Fibroblast of gingiva (primary cell): ENCODE results near the gene IQSEC1.
"Not testable (repeated sequence)": the region's sequence is repeated elsewhere in the genome, so short reads cannot be mapped to it uniquely, and the experiment has no call there.

Experiments used
- DNase-seq: peaks from one replicate; pipeline ENCODE4 v3.0.0-alpha.2; 2011; ENCODE audit warnings: low read depth

The IQSEC1 gene

DNA sequence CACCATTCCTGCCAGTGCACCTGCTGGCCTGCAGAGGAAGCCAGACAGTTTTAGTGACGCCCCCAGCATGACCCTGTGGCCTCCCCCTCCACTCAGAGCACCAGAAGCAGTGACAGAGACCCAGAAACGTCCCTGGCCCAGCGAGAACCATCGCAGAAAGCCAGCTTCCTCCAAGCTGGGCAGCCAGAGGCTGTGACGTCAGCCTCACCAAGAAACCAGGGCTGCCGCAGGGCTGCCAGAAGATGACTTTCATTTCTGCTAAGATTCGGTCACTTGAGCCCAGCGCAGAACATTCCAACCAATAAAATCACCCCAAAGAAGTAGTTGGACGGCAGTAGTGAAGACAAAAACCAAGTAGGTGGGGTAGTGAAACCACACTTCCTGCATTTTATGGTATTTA, 202.3 kb downstream of the IQSEC1 start:
- DNase-seq: peak; percentile 73

DNA sequence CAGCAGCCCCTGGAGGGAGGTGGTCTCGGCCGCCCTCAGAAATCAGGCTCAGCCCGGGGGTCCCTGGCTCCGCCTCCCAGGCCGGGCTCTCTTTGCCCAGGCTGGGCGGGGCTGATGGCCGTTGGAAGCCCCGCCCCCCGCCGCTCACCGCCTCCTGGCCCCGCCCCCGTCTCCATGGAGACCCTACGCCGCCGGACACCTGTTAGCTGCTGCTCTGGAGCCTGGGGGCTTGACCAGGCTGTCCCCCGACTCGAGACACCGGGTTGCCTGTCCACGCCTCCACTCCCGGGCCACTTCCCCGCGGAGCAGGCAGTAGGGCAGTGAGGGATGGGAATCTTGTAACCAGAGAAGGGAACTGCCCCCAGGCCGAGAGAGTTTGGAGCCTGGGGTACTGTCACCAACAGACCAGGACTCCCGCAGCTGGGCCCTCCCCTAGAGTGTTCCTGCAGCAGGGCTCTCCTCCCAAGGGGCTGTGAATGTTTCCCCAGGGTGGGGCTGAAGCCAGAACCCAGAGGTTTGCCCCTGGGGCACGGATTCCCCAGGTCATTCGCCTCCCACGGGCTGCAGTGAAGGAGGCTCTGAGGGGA, 204.1 kb downstream of the IQSEC1 start:
- no peak for DNase-seq

GRCh38 chr3:12868039-12869034, 204.9 kb downstream of the IQSEC1 start:
- DNase-seq: peak; percentile 80

GRCh38 chr3:12866836-12867235, 206.4 kb downstream of the IQSEC1 start:
- no peak for DNase-seq

- DNase-seq: no peak
These were observed 208.0 kb downstream of the IQSEC1 start for GRCh38 chr3:12865271-12865670.

DNA sequence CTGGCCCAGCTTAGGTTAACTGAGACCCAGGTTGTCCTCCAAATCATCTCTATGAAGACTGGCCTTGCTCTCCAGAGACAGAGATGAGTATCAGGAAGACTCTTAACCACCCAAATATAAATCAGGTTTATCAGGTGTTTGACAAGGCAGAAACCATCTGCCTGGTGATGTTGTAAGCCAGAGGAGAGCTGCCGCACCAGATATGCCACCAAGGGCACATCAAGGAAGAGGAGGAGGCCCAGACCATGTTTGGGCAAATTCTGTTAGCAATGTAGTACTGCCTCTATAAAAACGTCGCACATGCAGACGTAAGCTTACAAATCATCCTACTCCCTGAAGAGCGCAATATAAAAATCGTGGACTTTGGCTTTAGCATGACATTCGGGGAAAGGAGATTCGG, 210.8 kb downstream of the IQSEC1 start:
- no peak for DNase-seq

GRCh38 chr3:12861611-12862010, 211.6 kb downstream of the IQSEC1 start:
- no peak for DNase-seq

- DNase-seq: no peak
These were observed 213.4 kb downstream of the IQSEC1 start for GRCh38 chr3:12859840-12860239.

GRCh38 chr3:12856626-12857025, 216.6 kb downstream of the IQSEC1 start:
- no peak for DNase-seq

DNA sequence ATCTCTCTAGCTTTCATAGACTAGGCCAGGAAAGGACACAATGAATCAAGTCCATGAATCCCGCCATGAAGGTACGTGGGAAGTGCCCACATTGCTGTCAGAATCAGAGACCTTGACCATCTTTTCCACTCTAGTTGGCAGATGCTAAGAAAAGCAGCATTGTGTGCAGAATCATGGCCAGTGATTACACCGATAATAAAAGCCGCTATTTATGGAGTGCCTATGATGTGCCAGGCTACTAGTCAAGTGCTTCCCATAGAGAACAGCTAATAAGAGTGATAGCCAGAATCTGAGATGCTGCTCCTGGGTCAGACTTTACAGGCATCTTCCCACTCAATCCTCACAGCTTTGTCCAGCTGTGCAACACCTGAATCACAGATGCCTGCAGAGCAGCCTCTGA, 218.7 kb downstream of the IQSEC1 start:
- no peak for DNase-seq

GRCh38 chr3:12853847-12854246, 219.4 kb downstream of the IQSEC1 start:
- DNase-seq: not testable (repeated sequence)

- DNase-seq: no peak
These were observed 221.0 kb downstream of the IQSEC1 start for GRCh38 chr3:12852201-12852600.
